GM21576 (cell line): ENCODE results near the gene COL4A1.

ENCODE experiments used
- ATAC-seq: cut with Tn5 transposase; IDR thresholded peaks from one replicate; pipeline ENCODE4 v1.9.1; 2021; ENCODE audit warnings: mild to moderate bottlenecking, moderate library complexity; ENCODE audit not compliant: unreplicated experiment

COL4A1 gene

DNA sequence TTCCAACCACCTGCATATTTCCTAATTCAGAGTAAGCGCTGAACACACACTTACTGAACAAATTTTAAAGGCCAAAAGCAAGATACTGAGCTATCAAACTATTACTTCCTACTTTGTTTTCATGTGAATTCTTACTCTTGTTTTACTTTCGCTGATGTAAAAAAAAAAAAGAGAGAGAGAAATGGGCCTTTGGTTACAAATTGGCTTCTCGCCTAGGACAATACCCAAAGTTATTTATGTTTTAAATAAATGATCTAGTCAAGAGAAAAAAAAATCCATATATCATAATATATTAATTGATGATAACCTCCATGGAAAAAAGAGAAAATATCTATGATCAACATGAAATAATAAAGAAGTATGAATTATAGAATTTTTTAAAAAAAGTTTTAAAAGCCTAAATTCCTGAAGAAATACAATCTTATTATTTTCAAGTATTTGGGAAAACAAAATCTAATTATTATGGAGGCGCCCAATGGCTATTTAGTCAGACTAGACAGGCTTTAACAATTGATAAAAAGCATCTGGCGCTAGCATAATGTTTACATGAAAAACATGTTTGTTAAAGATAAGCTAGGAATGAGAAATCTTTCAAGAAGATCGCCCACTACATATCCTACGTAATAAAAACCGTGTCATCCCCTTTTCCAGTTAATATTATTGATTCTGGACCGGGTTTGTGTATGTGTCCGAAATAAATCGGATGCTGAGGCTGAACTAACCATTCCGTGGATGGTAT is 9.0 kb downstream of the COL4A1 start:
- no peak for ATAC-seq

GRCh38 chr13:110297011-110297410 is 9.9 kb downstream of the COL4A1 start:
- ATAC-seq, result no peak

- ATAC-seq, result no peak
Measured at GRCh38 chr13:110294622-110295021, 12.3 kb downstream of the COL4A1 start.

DNA sequence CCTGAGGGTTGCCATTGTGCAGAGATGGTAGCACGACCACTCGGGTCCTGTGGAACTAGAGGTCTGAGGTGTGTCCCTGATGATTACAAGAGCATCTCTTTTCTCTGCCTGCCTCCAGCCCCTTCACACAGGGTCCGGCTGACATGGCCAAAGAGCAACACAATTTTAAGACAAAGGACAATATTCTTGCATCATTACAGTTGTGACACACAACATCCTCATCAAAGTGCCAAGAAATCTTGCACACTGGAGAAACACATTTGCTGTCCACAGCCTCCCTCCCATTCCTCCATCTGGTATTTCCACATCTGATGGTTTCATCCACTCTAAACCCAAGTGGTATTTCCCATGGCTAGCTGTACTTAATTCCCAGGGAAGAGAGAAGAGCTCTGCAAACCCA is 12.8 kb downstream of the COL4A1 start:
- ATAC-seq, result no peak

GRCh38 chr13:110293649-110294048 is 13.3 kb downstream of the COL4A1 start:
- ATAC-seq, result no peak

DNA sequence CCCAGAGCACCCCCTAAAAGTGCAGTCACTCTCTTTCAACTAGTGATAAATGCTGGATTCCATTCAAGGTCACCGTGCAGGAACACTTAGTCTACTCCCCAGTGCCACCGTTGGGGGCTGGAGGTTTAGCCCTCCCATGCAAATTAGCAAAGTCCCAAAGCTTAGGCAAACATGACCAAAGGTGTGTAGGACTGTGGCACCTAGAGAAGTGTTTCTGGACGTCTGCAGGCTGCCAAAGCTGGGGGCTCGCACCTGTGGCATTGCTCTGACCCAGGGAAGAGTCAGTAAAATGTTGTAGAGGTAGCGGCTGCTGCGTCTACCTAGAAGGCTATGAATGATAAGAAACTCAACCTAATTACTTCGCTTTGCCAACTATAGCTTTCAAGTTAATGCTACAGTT is 13.9 kb downstream of the COL4A1 start:
- no peak for ATAC-seq

GRCh38 chr13:110291286-110291685 is 15.7 kb downstream of the COL4A1 start:
- no peak for ATAC-seq

DNA sequence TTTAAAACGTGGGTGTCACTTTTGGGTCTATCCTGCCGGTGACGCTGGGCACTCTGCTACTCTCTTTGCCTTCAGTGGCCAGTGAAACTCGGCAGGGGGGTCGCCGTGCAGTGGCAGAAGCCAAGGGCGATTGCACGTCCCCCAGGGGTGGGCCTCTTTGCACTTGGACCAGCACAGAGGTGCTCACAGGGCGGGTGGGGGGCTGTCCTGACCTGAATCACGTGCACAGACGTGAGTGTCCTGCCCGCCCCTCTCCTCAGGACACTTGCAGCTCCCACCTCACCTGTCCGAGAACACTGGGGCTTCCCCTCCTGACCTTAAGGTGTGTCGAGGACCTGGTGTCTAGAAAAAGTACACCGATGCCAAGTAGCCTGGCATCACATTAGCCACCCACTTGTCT is 16.1 kb downstream of the COL4A1 start:
- no peak for ATAC-seq

DNA sequence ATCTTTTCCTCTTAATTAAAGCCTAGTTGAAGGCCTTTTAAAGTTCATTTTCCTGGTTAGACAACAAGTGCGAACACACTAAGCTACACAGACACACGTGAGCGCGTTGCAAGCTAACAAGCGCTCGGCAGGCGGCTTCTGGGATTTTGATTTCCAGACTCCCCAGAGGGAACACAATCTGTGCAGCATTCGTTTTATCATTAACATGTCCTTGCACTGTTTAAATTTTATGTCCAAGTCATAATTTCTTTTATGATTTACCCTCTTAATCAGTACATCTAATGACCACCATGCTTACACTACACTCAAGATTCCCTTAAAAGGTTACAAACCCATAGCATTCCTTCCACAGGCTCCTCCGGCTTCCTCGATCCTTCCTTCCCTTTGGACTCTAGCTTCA is 16.8 kb downstream of the COL4A1 start:
- ATAC-seq, result no peak

DNA sequence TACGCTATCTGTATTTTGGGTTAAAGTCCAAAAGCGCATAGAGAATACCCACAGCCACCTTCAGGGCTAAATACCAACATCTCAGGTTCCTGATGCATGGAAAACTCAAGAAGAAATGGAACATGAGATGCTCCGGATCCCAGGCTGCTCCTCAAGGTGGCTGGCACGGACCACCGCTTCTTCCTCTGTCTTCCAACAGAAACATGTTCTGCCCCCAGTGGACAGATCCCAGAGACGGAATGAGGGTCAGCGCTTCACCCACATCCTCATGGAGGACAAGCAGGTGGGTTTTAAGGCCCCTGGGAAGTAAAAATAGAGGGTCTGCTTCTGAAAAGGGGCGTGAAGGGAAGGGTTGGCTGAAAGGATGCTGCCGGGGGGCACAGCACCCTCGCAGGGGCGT is 17.3 kb downstream of the COL4A1 start:
- no peak for ATAC-seq

DNA sequence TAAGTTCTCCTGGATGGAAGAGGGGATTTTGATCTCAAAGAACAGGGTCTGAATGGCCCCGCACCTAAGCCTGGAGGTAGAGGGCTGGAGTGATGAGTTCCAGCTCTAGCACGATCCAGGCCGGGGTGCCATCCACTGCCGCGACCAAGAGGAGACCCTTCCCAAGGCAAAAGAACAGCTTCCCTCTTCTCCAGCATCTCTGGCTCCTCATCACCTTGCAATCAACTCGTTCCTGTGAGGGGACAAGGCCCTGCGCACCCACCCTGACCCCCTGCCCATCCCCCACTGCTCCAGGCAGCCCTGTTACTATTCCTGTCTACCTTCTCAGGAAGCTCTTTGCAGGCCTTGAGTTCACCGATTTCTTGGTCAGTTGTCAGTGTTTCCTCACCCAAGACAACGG is 17.8 kb downstream of the COL4A1 start:
- no peak for ATAC-seq

DNA sequence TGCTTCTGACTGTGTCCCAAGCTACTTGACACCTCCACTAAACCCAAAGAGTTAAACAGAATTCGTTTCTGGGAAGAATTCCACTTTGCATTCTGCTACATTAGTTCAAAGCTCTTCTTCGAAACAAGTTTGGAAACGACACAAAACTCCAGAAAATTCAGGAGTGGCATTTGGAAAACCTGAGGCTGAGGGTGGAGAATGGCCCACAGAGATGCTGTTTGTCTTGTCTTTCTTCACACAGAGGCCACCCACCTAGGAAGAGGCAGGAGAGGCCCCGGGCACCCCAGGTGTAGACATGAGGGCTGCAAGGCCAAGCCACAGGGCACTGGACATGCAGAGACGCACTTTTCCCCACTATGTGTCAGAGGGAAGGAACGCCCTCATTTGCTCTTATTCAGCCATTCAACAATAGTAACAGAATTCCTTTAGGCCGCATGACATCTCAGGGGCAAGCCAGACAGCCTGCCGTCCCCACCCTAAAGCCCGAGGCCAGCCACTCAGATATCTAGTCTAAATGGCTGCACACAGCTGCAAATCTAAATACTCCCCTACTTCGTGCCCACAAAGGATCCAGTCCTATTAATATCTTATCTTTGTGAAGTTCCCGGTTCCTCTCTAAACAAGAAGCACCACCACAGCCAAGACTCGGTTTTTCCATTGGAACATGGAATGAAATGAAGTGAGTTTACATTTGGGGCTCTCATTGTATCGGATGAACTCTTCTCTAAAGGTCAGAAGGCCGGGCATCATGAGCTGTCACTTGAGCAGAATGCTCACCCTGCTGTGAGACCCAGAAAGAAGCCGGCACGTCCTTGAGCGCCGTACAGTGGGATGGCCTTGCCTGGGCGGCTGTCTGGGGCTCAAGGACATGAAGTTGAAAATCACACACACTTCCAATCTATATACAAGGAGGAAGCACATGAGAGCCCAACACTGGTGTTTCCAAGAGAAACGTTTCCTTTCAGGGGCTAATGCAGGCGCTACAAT is 19.8 kb downstream of the COL4A1 start:
- no peak for ATAC-seq

DNA sequence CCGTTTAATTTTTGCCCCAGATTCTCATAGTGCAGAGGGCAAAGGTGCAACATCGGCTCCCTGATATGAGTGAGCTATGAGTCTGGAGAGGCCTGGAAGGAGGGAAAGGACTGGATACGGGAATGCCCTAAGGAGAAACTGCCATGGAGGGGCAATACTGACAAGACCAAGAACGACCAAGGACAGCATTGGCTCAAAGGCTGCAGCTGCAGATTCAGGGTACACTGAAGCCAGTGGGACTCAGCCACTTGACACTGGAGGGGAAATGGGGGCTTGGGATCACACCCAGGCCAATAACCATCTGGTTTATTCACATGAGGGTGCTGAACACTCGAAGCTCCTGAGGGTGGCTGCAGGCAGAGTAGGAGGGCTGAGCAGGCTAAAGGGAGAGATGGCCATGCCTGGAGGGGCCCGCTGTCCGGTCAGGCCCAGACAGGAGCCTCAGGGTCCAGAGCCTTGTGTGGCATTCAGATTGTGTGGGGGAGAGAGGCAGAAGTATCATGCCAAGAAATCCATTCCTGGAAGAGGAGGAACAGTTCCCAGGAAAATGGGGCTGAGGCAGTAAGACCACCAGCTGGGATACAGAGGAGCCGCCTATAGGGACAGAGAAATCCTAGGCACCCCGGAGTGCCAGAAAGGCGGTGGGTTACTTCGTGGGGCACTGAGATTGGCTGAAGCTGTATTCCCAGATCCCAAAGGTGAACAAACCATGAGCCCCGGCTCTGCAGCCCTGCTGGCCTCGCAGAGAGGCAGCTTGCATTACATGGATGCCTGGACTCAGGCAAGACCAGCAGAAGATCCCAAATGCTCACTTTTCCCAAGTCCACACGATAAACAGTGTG is 20.7 kb downstream of the COL4A1 start:
- no peak for ATAC-seq

- ATAC-seq, result no peak
Measured at GRCh38 chr13:110284779-110285484, 22.0 kb downstream of the COL4A1 start.

DNA sequence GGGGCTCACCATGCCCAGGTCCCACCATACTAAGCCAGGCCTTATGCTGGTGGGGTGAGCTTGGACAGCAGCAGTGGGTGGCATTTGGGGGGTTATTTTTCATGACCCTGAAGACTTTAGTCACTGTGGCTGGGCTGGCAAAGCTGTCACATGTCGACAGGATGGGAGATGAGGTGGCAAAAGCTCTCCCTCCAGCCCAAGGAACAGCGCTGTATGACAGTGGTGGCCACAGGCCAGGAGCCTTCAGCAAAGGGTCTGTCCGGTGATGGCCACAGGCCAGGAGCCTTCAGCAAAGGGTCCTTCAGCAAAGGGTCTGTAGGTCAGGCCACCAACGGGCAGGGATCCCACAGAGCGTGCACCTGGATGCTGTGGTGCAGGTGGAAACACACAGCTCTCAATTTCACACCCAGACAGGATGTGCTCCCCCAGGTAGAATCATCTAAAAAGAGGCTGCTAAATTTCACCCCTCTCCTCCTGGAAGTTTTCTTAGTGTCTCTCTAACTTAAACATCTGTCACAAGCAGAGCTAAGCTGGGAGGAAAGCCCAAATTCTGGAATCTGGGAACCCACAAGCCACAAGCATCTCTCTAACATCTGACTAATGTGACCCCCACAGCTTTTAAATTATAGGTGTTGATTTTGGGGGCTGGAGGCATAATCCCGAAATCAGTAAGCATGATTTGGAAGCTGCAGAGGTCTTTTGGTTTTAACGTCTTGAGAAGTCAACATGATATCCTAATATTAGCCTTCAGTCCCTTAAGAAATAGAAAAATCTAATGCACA is 23.0 kb downstream of the COL4A1 start:
- ATAC-seq, result no peak

DNA sequence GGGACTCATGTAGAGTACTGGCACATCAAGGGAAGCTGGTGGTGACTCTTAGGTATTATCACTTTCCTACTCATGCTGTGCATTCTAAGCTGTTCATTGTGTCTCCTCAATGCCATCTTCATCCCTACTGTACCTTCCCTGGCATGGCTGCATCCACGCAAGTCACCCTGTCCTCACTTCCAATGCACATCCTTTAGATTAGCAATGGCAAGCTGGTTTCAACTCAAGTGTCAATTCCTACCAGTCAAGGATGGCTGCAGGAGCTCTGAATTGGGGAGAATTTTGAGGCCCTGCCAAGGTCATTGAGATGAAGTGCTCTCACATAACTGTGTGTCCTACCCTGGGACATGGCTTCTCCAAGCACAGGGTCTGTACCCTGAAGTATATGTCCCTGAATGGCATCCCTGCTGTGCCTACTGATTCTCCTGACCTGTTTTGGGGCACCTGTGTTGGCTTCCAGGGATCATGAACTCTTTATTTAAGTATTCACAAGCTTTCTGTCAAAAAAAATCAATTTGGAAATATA is 24.6 kb downstream of the COL4A1 start:
- no peak for ATAC-seq

DNA sequence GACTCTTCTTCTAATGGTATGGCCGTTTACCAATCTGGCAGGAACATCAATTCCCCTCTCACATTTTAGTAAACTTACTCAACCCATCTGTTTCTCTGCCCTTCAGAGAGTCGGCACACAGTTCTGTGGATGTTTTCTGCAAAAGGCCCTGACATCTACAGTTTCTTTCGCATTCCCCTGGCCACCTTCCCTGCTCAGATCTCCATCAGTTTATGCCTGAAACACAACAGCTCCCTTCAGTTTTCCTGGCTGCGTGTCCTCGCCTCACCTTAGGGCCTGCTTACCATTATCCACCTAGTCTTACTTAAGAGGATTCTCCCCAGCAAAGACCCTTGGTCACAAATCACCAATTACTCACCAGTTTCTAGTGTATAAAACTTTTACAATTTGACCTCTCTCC is 25.2 kb downstream of the COL4A1 start:
- ATAC-seq, result no peak

DNA sequence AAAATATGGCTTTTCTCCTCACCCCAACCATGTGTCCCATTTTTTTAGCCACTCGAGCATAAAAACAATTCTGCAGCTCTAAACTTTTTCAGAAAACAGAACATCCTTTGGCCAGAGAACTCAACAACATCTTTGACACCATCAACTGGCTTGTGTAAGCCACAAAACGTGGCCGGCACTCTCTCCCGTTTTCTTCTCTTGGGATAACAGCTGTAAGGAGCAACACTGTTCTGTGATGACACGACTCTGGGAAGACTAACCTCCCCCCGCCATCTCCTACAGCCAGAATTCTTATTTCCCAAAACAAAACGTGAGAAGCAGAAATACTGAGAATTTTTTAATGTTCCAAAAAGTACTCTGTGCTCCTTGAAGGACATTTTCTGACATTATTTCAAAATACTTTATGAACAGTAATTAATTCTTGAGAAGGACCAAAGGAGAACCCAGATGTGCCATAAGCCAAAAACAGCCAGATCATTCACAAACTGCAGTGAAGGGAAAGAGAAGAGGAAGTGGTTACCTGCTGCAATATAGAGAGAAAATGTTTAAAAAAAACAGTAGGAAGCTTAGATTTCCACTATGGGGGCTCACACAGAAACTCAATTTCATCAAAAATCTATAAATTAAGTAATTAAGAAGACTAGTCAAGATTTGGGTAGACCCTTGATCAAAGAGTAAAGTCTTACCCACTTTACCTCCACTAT is 25.8 kb downstream of the COL4A1 start:
- no peak for ATAC-seq

GRCh38 chr13:110280231-110280813 is 26.6 kb downstream of the COL4A1 start:
- no peak for ATAC-seq
